OCI-LY3 (cell line): Measurements from ENCODE around the gene MAOB.

ENCODE experiments used
- H2AFZ ChIP-seq: fragments of 200-600, 300-600 bp; shearing (Covaris generic); 2 replicates; pipeline ENCODE4 v1.6.0; 2014; ENCODE audit warnings: antibody characterized with exemption, low read depth, low read length
- H3K27ac ChIP-seq: fragments of 200-600, 300-600 bp; sonication (generic); 2 replicates; pipeline ENCODE4 v1.5.1; 2014; ENCODE audit warnings: mild to moderate bottlenecking, low read length, moderate library complexity, mixed read lengths
- H3K27me3 ChIP-seq: fragments of 200-600, 300-600 bp; sonication (generic); 2 replicates; pipeline ENCODE4 v1.6.1; 2014; ENCODE audit warnings: low read depth, low read length, mixed read lengths
- H3K36me3 ChIP-seq: fragments of 200-600, 300-600 bp; sonication (generic); replicated peaks from 2 replicates; pipeline ENCODE3; 2014; ENCODE audit warnings: low read depth, low read length, mixed read lengths
- H3K4me1 ChIP-seq: fragments of 300-600, 200-600 bp; sonication (generic); 2 replicates; pipeline ENCODE4 v1.6.1; 2014; ENCODE audit warnings: low read length, mixed read lengths
- H3K4me2 ChIP-seq: fragments of 200-600, 300-600 bp; sonication (generic); 2 replicates; pipeline ENCODE4 v1.6.1; 2014; ENCODE audit warnings: low read length, mixed read lengths
- H3K4me3 ChIP-seq: fragments of 300-600, 200-600 bp; sonication (generic); 2 replicates; pipeline ENCODE4 v1.5.1; 2014; ENCODE audit warnings: antibody characterized with exemption, mild to moderate bottlenecking, low read length, moderate library complexity
- H3K79me2 ChIP-seq: fragments of 300-600, 200-600 bp; shearing (Covaris generic); 2 replicates; pipeline ENCODE4 v1.6.1; 2014; ENCODE audit warnings: mild to moderate bottlenecking, low read length, mixed read lengths
- H3K9ac ChIP-seq: fragments of 300-600, 200-600 bp; shearing (Covaris generic); 2 replicates; pipeline ENCODE4 v1.6.0; 2014; ENCODE audit warnings: mild to moderate bottlenecking, low read length, moderate library complexity
- H3K9me3 ChIP-seq: fragments of 200-600, 300-600 bp; shearing (Covaris generic); 2 replicates; pipeline ENCODE4 v1.6.1; 2014; ENCODE audit warnings: low read length, mixed read lengths; ENCODE audit not compliant: insufficient read depth
- H4K20me1 ChIP-seq: fragments of 200-600, 300-600 bp; sonication (generic); 2 replicates; pipeline ENCODE4 v1.6.1; 2016; ENCODE audit warnings: low read length, mixed read lengths; ENCODE audit not compliant: insufficient read depth
- EZH2phosphoT487 ChIP-seq: fragments of 200-600 bp; shearing (Covaris generic); IDR thresholded peaks from 2 replicates; pipeline ENCODE4 v1.6.1; 2018; ENCODE audit warnings: antibody characterized with exemption, mixed run types, low read depth
- TF ChIP-seq, protein P1 (sequence below): fragments of 200-600, 300-600 bp; sonication (generic); IDR thresholded peaks from 2 replicates; pipeline ENCODE4 v1.5.1; 2014; ENCODE audit warnings: antibody characterized with exemption, low read length, low read depth

MAOB gene

DNA sequence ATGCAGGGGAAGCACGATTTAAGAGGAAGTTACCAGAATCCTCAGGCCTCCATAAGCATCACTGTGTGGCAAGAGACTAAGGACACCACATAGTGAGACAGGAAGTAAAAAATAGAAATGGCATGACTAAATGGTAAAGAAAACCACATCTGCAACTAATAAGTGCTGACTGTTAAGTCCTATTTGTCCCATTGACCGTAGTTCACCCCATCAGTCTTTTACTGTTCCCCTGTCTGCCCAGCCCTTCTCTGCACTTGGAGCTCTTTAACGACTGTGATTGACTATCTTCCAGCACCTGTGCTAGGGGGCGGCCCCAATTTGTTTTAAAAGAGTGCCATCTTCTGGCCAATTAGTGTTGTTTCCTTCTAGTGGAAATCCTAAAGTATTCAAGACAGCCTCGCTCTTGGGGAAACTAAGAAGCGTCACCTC is 132.0 kb downstream of the MAOB start:
- Histone ChIP-seq H3K79me2 (no peaks in the 10 kb centered on the region), H3K4me2 (peak overlapping the region; percentile 30; the same call in 1 of the 2 replicates)
- TF ChIP-seq EZH2phosphoT487 = no peak
- TF ChIP-seq, protein P1, sequence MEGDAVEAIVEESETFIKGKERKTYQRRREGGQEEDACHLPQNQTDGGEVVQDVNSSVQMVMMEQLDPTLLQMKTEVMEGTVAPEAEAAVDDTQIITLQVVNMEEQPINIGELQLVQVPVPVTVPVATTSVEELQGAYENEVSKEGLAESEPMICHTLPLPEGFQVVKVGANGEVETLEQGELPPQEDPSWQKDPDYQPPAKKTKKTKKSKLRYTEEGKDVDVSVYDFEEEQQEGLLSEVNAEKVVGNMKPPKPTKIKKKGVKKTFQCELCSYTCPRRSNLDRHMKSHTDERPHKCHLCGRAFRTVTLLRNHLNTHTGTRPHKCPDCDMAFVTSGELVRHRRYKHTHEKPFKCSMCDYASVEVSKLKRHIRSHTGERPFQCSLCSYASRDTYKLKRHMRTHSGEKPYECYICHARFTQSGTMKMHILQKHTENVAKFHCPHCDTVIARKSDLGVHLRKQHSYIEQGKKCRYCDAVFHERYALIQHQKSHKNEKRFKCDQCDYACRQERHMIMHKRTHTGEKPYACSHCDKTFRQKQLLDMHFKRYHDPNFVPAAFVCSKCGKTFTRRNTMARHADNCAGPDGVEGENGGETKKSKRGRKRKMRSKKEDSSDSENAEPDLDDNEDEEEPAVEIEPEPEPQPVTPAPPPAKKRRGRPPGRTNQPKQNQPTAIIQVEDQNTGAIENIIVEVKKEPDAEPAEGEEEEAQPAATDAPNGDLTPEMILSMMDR = peak; percentile 57

DNA sequence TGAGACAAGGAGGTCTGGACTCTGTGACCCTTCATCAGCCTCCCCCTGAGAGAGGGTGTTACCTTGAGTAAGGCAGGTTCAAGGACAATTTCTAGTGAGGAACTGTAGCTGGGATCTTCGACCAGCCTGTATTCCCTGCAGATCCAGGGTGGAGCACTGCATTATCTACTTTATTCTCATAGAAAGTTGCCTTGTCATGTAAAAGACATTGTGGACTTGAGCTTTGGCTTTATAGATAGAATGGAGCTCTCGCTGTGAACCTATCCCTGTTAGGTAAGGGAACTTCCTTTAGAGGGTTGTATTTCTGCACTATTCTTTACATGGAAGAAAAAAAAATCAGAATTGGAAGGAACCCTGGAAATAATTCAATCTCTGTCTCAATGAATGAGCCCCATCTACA is 134.8 kb downstream of the MAOB start:
- Histone ChIP-seq H3K9ac (no peak overlapping the region), H2AFZ (no peak overlapping the region), H3K4me1 (peaks cover 2% of the 10 kb centered on the region; the same call in 1 of the 2 replicates), H4K20me1 (no peaks in the 10 kb centered on the region), H3K4me2 (no peak overlapping the region), H3K9me3 (no peaks in the 10 kb centered on the region), H3K27me3 (no peaks in the 10 kb centered on the region), H3K4me3 (no peak overlapping the region), H3K36me3 (no peaks in the 10 kb centered on the region), H3K27ac (no peak overlapping the region), H3K79me2 (no peaks in the 10 kb centered on the region)
- TF ChIP-seq, protein P1 = no peak
- TF ChIP-seq EZH2phosphoT487 = no peak

More for the DNA sequence above, 132.0 kb downstream of the MAOB start:
- H2AFZ ChIP-seq = no peak overlapping the region
- no peak overlapping the region for H3K9ac ChIP-seq
- H3K4me1 ChIP-seq = peaks cover 2% of the 10 kb centered on the region; the same call in 1 of the 2 replicates
- no peaks in the 10 kb centered on the region for H3K36me3 ChIP-seq
- no peaks in the 10 kb centered on the region for H3K9me3 ChIP-seq
- H4K20me1 ChIP-seq = no peaks in the 10 kb centered on the region
- H3K27ac ChIP-seq = no peak overlapping the region
- H3K4me3 ChIP-seq = no peak overlapping the region
- no peaks in the 10 kb centered on the region for H3K27me3 ChIP-seq

DNA sequence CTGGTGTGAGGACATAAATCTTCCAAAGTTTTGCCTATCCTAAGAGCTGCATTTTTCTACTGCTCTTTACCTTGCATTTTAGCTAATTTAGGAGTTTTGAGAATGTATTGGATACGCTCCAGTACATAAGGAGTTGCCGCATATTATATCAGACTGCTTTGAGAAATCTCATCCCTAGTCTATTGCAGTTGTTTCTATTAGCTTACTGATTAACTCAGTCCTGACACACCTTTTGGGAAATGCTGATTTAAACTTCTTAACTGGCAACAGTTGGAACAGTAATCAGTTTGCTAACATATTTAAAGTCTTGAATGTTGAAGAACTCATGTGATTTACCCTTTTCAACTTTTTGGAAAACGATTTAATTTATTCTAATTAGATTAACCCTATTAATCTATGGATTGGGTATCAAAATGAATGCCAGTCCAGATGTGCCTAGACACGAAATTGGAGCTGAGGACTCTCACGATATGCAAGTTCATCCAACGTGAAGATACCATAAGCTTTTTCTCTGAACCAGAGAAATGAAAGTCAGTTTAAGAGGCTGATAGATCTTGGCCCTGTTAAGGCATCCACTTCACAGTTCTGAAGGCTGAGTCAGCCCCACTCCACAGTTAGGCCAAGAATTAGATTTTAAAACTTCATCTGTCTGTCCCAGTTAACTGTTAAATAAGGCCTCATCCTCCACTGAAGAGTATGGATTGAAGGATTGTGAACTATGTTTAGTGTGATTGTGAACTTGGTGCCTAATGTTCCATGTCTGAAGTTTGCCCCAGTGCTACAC is 136.1 kb downstream of the MAOB start:
- Histone ChIP-seq H2AFZ (no peak overlapping the region), H3K36me3 (no peaks in the 10 kb centered on the region), H4K20me1 (no peaks in the 10 kb centered on the region), H3K4me1 (peaks cover 2% of the 10 kb centered on the region; the same call in 1 of the 2 replicates), H3K4me3 (no peak overlapping the region), H3K27ac (no peak overlapping the region), H3K4me2 (no peak overlapping the region), H3K27me3 (no peaks in the 10 kb centered on the region), H3K9ac (no peak overlapping the region), H3K9me3 (no peaks in the 10 kb centered on the region), H3K79me2 (no peaks in the 10 kb centered on the region)
- TF ChIP-seq, protein P1 = no peak
- no peak for TF ChIP-seq EZH2phosphoT487

DNA sequence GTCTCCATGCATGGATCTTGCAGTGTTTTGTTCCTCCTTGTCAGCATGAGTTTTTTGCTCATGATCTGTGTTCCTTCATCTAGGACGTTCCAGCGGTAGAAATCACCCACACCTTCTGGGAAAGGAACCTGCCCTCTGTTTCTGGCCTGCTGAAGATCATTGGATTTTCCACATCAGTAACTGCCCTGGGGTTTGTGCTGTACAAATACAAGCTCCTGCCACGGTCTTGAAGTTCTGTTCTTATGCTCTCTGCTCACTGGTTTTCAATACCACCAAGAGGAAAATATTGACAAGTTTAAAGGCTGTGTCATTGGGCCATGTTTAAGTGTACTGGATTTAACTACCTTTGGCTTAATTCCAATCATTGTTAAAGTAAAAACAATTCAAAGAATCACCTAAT is 138.0 kb downstream of the MAOB start:
- H3K4me1 ChIP-seq = no peaks in the 10 kb centered on the region
- H3K4me3 ChIP-seq = no peak overlapping the region
- no peaks in the 10 kb centered on the region for H4K20me1 ChIP-seq
- no peak overlapping the region for H3K4me2 ChIP-seq
- no peak overlapping the region for H2AFZ ChIP-seq
- no peaks in the 10 kb centered on the region for H3K79me2 ChIP-seq
- TF ChIP-seq, protein P1 = no peak
- no peak for TF ChIP-seq EZH2phosphoT487
- no peaks in the 10 kb centered on the region for H3K9me3 ChIP-seq
- H3K27me3 ChIP-seq = no peaks in the 10 kb centered on the region
- no peak overlapping the region for H3K27ac ChIP-seq
- H3K36me3 ChIP-seq = no peaks in the 10 kb centered on the region
- H3K9ac ChIP-seq = no peak overlapping the region
